Left lung (tissue), 10 donors: ENCODE measurements around the gene PRR18. TPM values are rescaled to one million over a fixed set of nuclear protein-coding genes. Genes with fewer than 3 reads are reported as not detected.

ENCODE experiments used
- ATAC-seq: fragments of 200-7000 bp; cut with Tn5 transposase; one replicate; pipeline ENCODE4 v1.9.1; 2020; ENCODE audit warnings: moderate library complexity
- DNase-seq, 4 donors: peaks; one replicate each; pipeline ENCODE4 v3.0.0-alpha.2; 2013 to 2020
- H3K27ac ChIP-seq, 2 donors: fragments of 200-600 bp; sonication (generic) in 1 of 2; one replicate each; pipeline versions ENCODE4 v1.5.0 to v1.8.0; 2020 to 2021
- H3K27me3 ChIP-seq, 2 donors: fragments of 200-600 bp; sonication (generic) in 1 of 2; one replicate each; pipeline versions ENCODE4 v1.5.0 to v1.8.0; 2020 to 2021
- H3K36me3 ChIP-seq, 2 donors: fragments of 200-600 bp; sonication (generic) in 1 of 2; one replicate each; pipeline versions ENCODE4 v1.5.0 to v1.8.0; 2020 to 2021
- H3K4me1 ChIP-seq, 2 donors: fragments of 200-600 bp; one replicate each; pipeline ENCODE4 v1.8.0; 2021
- H3K4me3 ChIP-seq, 2 donors: fragments of 200-600 bp; sonication (generic) in 1 of 2; one replicate each; pipeline versions ENCODE4 v1.5.0 to v1.8.0; 2020 to 2021; ENCODE audit warnings: mild to moderate bottlenecking in 1 of 2
- H3K9me3 ChIP-seq, 2 donors: fragments of 200-600 bp; sonication (generic) in 1 of 2; one replicate each; pipeline versions ENCODE4 v1.5.0 to v1.8.0; 2020 to 2021
- intact Hi-C, 2 donors: fragments of 100-400 bp; cut with DNase I; formaldehyde crosslinking; loops; one replicate each; pipeline versions ENCODE4 v1.11.2 to v1.14.2; 2022
- polyA plus RNA-seq, 6 donors: library from polyadenylated mRNA; unstranded; fragments of 120-200 nt; gene quantifications; one replicate each; pipeline ENCODE4 v1.2.1, GENCODE V29; 2013; ENCODE audit not compliant: insufficient read length in 6 of 6
- total RNA-seq, 2 donors: library from RNA; stranded (reverse); fragmentation: NEBNext Ultra II Directional; extraction: Animal tissue kit (Norgen Biotek cat#: 25700); gene quantifications; one replicate each; pipeline ENCODE4 v1.2.1, GENCODE V29; 2021
- TF ChIP-seq, protein P1 (sequence below), 2 donors: fragments of 200-600 bp; sonication (generic) in 1 of 2; IDR thresholded peaks; one replicate each; pipeline versions ENCODE4 v1.5.0 to v1.8.0; 2021; ENCODE audit warnings: antibody characterized with exemption in 2 of 2
- donor health status: DM: no; HTN: yes; CAD: no.
- donor health status: DM: no; HTN: no; CAD: no.

The PRR18 gene
- total and polyA plus RNA-seq, 8 donors, result 0.09 to 0.94 (median 0.40) TPM

DNA sequence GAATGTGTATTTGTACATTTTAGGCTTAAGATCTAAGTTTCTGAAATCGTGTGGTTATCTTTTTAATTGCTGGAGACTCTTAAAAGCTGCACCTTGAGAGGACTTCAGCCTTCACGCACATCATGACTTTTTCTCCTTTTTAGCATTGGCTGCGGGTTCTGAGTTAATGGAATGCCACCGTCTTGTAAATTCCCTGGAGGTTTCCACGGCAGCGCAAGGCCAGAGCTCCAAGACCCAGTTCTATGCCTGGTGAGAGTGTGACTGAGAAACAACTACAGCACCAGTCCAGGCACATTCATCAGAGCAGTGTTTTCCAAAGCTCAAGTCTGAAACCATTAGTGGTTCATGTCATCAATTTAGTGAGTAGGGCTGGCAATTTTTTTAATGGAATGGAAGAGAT is 23.0 kb downstream of the PRR18 start:
- TF ChIP-seq, protein P1, sequence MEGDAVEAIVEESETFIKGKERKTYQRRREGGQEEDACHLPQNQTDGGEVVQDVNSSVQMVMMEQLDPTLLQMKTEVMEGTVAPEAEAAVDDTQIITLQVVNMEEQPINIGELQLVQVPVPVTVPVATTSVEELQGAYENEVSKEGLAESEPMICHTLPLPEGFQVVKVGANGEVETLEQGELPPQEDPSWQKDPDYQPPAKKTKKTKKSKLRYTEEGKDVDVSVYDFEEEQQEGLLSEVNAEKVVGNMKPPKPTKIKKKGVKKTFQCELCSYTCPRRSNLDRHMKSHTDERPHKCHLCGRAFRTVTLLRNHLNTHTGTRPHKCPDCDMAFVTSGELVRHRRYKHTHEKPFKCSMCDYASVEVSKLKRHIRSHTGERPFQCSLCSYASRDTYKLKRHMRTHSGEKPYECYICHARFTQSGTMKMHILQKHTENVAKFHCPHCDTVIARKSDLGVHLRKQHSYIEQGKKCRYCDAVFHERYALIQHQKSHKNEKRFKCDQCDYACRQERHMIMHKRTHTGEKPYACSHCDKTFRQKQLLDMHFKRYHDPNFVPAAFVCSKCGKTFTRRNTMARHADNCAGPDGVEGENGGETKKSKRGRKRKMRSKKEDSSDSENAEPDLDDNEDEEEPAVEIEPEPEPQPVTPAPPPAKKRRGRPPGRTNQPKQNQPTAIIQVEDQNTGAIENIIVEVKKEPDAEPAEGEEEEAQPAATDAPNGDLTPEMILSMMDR (IDR thresholded peaks at IDR 0.05), result no peak
- no peak for DNase-seq
- no peak for ATAC-seq
- Histone ChIP-seq H3K27ac (no peak overlapping the region), H3K9me3 (no peaks in the 10 kb centered on the region), H3K36me3 (no peaks in the 10 kb centered on the region), H3K4me3 (no peak overlapping the region), H3K27me3 (peaks cover 0 to 11% of the 10 kb centered on the region in 2 donors), H3K4me1 (no peaks in the 10 kb centered on the region)
- intact Hi-C loops, result no loop called here

DNA sequence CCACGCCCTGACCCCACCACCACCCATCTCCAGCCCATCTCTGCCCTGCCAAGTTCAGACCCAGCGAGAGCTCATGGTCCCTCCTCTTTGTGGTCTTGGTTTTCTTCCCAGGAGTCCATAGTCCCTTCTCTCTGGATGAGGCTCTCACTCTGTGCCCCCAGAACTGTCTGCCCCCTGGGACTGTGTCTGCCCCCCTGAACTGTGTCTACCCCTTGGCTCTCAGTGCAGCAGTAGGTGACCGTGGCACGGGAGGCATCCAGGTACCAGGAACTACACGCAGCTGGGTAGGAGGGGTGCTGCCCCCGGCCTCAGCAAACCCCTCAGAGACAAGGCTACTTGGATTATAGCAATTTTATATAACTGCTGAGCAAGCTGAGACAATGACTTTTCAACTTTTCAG is 23.6 kb downstream of the PRR18 start:
- intact Hi-C loops, result no loop called here
- DNase-seq, result no peak
- ATAC-seq, result no peak
- Histone ChIP-seq H3K4me1 (no peaks in the 10 kb centered on the region), H3K27ac (no peak overlapping the region), H3K4me3 (no peak overlapping the region), H3K9me3 (no peaks in the 10 kb centered on the region), H3K27me3 (peaks cover 0 to 11% of the 10 kb centered on the region in 2 donors), H3K36me3 (no peaks in the 10 kb centered on the region)
- TF ChIP-seq, protein P1 (IDR thresholded peaks at IDR 0.05), result no peak

DNA sequence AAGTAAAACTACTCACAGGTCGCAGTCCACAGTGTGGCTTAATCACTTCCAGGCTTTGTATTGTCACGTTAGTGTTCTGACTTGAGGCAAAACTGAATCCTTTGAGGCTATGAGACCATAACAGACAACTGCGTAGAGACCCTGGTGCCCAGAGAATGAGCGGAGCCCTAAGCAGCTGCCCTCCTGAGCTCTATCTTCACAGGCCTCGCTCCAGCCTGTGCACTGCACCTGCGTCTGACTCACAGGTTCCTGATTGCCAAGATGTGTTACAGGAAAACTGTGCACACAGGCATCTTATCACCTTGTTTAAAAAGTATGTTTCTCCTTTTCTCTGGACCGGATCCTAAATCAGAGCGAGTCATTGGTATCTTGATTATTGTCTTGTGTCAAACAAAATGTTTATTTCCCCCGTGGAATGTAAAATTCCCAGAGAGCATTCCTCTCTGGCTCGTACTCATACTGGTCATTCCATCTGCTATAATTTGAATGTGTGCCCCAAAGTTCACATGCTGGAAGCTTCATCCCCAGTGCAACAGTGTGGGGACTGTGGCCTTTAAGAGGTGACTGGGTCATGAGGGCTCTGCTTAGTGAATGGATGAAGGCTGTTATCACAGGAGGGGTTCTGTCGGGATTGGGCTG is 25.7 kb downstream of the PRR18 start:
- TF ChIP-seq, protein P1 (IDR thresholded peaks at IDR 0.05), result no peak
- H3K4me3 ChIP-seq, result no peak overlapping the region
- no peak overlapping the region for H3K27ac ChIP-seq
- H3K27me3 ChIP-seq, result peaks cover 0 to 11% of the 10 kb centered on the region in 2 donors
- no peaks in the 10 kb centered on the region for H3K9me3 ChIP-seq
- DNase-seq, result no peak
- H3K4me1 ChIP-seq, result no peaks in the 10 kb centered on the region
- no peak for ATAC-seq
- intact Hi-C loops, result no loop called here
- no peaks in the 10 kb centered on the region for H3K36me3 ChIP-seq

DNA sequence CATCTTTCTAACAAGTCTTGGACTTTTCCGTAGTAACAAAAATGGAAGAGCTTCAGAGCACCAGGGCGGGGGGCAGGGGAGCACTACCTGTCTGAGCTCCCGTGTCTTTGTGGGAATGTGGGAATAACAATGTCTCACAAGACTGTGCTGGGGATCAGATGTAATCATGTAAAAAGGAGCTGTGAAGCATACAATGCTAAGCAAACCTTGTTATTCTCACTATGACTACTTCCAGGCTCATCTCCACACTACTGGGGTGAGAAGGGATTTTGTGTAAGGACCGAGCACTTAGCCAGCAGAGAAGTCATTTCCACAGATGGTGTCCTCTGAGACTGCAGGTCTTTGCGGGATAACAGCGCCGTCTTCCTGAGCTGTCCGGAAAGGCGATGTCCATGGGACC is 27.1 kb downstream of the PRR18 start:
- TF ChIP-seq, protein P1 (IDR thresholded peaks at IDR 0.05), result no peak
- no peak for DNase-seq
- no peak for ATAC-seq
- H3K36me3 ChIP-seq, result no peaks in the 10 kb centered on the region
- no peak overlapping the region for H3K27ac ChIP-seq
- peaks cover 0 to under 1% of the 10 kb centered on the region in 2 donors for H3K4me1 ChIP-seq
- H3K9me3 ChIP-seq, result no peaks in the 10 kb centered on the region
- H3K27me3 ChIP-seq, result peaks cover 0 to 11% of the 10 kb centered on the region in 2 donors
- intact Hi-C loops, result no loop called here
- no peak overlapping the region for H3K4me3 ChIP-seq

DNA sequence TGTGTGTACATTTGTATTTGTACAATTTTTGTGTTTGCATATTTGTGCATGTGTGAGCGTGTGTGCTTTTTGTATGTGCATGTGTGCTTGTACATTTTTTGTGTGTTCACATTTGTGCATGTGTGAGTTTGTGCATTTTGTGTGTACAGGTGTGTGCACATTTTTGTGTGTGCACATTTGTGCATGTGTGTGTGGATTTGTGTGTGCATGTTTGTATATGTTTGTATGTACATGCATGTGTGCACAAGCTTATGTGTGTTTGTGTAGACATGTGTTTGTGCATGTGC is 28.9 kb downstream of the PRR18 start:
- H3K4me1 ChIP-seq, result peaks cover 0 to 7% of the 10 kb centered on the region in 2 donors
- H3K4me3 ChIP-seq, result no peak overlapping the region
- H3K27ac ChIP-seq, result no peak overlapping the region
- ATAC-seq (no peak), DNase-seq (no peak)
- peaks cover 0 to 21% of the 10 kb centered on the region in 2 donors for H3K27me3 ChIP-seq
- intact Hi-C loops, result no loop called here
- H3K9me3 ChIP-seq, result no peaks in the 10 kb centered on the region
- no peaks in the 10 kb centered on the region for H3K36me3 ChIP-seq
- TF ChIP-seq, protein P1 (IDR thresholded peaks at IDR 0.05), result no peak
